22Rv1 (cell line): ENCODE results near the gene ASIC1.

Source experiments
- H3K27ac ChIP-seq: fragments of 450-650 bp; 2 replicates; pipeline ENCODE4 v1.5.1; 2017
- ZFX ChIP-seq: fragments of 450-650 bp; IDR thresholded peaks from 2 replicates; pipeline ENCODE4 v1.6.1; 2017; ENCODE audit warnings: antibody characterized with exemption, borderline replicate concordance
- TF ChIP-seq, protein P1 (sequence below): fragments of 450-650 bp; IDR thresholded peaks from 2 replicates; pipeline ENCODE4 v1.5.1; 2017; ENCODE audit warnings: mild to moderate bottlenecking

Gene ASIC1

DNA sequence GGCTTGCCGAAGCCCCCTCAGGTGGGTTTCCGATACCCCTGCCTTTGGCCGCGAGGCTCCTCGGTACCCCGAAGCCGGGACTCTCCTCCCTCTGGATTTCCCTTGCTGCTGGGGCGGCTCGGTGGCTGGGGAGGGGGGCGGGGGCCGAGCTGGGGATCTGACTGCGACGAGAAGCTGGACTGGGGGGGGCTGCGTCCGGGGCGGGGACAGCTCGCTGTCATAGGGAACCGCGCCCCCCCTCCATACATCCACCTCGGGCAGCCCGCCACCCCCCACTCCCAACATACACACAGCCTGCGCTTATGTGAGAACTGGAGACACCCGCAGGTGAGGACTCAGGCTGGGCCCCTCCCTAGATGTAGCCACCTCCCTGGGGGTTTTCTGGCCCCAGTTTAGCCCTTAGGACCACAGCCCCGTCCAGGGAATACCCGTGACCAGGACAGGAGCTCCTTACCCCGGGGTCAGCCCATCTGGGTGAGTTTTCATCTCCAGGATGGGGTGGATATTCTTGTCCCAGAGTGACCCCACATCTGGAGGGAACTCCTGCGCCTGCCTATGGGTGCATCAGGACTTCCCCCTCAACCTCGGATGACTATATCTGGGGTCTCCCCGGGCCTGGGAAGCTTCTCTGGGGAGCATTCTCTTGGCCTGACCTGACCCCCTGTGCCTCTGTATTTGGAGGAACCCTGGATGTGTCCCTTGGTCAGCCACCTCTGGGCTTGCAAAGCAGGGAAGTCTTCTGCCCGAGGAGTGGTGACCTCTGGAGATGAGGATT, 687 bp downstream of the ASIC1 start:
- H3K27ac ChIP-seq, result peak overlapping the region; percentile 64; the same call in 1 of the 2 replicates

DNA sequence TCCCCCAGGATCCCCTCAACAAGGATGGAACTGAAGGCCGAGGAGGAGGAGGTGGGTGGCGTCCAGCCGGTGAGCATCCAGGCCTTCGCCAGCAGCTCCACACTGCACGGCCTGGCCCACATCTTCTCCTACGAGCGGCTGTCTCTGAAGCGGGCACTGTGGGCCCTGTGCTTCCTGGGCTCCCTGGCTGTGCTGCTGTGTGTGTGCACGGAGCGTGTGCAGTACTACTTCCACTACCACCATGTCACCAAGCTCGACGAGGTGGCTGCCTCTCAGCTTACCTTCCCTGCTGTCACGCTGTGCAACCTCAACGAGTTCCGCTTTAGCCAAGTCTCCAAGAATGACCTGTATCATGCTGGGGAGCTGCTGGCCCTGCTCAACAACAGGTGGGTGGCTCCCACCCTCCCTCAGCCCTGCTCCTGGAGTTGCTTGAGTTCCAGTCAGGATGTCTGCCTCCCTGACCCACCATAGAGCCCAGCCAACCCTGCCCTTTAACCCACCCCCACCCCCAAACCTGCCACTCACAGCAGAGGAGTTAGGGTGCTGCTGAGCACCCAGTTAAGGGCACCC, 1.4 kb downstream of the ASIC1 start:
- H3K27ac ChIP-seq, result no peak overlapping the region
- TF ChIP-seq, protein P1, sequence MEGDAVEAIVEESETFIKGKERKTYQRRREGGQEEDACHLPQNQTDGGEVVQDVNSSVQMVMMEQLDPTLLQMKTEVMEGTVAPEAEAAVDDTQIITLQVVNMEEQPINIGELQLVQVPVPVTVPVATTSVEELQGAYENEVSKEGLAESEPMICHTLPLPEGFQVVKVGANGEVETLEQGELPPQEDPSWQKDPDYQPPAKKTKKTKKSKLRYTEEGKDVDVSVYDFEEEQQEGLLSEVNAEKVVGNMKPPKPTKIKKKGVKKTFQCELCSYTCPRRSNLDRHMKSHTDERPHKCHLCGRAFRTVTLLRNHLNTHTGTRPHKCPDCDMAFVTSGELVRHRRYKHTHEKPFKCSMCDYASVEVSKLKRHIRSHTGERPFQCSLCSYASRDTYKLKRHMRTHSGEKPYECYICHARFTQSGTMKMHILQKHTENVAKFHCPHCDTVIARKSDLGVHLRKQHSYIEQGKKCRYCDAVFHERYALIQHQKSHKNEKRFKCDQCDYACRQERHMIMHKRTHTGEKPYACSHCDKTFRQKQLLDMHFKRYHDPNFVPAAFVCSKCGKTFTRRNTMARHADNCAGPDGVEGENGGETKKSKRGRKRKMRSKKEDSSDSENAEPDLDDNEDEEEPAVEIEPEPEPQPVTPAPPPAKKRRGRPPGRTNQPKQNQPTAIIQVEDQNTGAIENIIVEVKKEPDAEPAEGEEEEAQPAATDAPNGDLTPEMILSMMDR, result no peak
- TF ChIP-seq ZFX, result no peak

More for the DNA sequence above, 687 bp downstream of the ASIC1 start:
- TF ChIP-seq, protein P1, result no peak
- TF ChIP-seq ZFX, result no peak

DNA sequence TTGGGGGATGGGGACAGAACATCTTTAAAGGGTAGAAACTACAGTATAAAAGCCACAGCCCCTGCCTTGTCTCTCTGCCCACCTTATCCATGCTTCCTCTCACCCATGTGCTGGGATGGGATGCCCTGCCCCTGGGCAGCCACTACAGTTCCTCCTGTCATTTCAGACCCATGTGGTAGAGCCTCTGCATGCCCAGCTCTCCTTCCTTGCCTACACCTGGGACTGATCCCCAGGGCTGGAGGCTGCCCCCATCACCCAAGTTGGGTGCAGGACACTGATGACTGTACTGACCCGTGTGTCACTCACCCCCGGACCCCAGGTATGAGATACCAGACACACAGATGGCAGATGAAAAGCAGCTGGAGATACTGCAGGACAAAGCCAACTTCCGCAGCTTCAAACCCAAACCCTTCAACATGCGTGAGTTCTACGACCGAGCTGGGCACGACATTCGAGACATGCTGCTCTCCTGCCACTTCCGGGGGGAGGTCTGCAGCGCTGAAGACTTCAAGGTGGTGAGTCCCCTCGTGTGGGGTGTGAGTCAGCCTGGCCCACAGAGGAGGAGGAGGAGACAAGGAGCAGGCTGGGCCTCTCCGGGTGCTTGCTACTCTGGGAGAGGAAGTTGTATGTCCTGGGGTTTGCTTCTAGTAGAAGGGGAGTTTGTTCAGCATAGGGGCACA, 2.2 kb downstream of the ASIC1 start:
- H3K27ac ChIP-seq, result no peak overlapping the region
- TF ChIP-seq ZFX, result no peak
- TF ChIP-seq, protein P1, result no peak

DNA sequence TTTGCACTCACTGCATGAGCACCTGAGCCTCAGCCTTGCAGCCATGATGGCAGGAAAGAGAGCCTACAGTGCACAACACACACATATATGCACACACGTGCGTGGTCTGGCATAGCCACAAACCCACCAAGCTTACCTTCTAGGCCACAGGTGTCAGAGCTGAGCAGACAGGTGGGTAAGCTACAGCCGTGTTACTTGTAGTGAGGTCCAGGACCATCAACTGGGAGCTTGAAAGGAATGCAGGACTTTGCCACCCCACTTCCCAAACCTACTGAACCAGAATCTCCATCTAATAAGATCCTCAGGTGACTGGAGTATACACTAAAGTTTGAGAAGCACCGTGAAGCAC, 2.7 kb downstream of the ASIC1 start:
- TF ChIP-seq, protein P1, result no peak
- TF ChIP-seq ZFX, result no peak
- H3K27ac ChIP-seq, result no peak overlapping the region

DNA sequence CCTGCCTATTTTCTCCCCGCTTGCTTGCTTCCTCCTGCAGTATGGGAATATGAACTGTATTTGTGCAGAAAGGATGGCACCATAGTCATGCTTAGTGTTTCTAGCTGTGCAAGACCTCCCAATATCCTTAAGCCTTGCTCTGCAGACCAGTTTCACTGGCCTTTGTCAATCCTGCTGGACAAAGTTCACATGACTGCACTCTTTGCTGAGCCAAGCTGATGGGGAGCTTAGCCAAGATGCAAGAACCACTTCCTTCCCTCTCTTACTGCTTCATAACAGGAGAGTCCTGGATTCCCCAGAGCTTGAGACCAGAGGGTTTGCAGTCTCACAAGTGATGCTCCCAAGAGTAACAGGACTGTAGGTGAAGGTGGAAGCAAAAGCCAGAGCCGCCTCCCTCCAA, 3.8 kb downstream of the ASIC1 start:
- no peak overlapping the region for H3K27ac ChIP-seq

DNA sequence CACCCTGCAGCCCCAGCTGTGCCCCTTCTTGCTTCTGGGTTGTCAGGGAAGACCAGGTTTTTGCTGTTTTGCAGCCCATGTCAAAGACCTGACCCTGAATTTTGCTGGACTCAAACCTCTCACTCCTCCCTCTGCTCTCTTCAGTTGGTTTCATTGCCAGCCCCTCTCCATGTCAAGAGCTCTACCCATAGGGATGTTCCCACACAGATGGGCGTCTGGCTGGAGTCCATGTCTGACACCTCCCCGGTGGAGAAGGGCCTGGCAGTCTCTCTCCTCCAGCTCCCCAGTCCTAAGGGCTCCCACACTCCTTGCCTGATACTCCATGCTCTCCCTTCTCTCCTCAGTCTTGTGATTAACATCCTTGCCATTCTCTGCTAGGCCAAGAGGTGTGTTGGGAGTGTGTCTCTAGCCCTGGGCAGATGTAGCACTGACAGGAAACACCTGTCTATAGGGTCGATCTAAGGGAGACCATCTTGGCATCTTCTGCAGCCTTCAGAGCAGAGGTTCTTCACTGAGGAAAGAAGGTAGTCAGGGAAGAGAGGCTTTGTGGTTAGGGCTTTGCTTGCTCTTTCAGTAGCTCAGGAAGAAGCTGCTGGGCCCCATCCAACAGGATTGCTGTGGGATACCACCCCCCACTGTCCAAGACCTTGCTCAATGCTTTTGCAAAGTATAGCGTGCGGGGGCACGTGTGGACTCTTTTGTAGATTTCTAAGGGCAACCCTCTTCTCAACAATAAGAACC, 4.7 kb downstream of the ASIC1 start:
- no peak overlapping the region for H3K27ac ChIP-seq
- TF ChIP-seq ZFX, result no peak
- TF ChIP-seq, protein P1, result no peak

More for the DNA sequence above, 3.8 kb downstream of the ASIC1 start:
- no peak for TF ChIP-seq ZFX
- TF ChIP-seq, protein P1, result no peak
